K562 (cell line): ENCODE measurements around the gene ZNF428. TPM values are rescaled to one million over a fixed set of nuclear protein-coding genes. Genes with fewer than 3 reads are reported as not detected.

Experiments
- BRF1 ChIP-seq: IDR thresholded peaks from 3 replicates; pipeline ENCODE4 v1.6.1; 2011; ENCODE audit warnings: borderline replicate concordance, mild to moderate bottlenecking; ENCODE audit not compliant: insufficient read length; ENCODE audit errors: extremely low read depth
- CUX1 ChIP-seq: fragments of 200-800 bp; sonication (Bioruptor generic); IDR thresholded peaks from 2 replicates; pipeline ENCODE4 v1.6.1; 2016; ENCODE audit warnings: missing genetic modification characterization, missing compliant biosample characterization
- ELK1 ChIP-seq: sonication (generic); formaldehyde crosslinking; IDR thresholded peaks from 2 replicates; pipeline ENCODE4 v1.8.1; 2022; ENCODE audit warnings: missing genetic modification reagents
- JUN ChIP-seq, 2 experiments: sonication (generic) in 1 of 2; formaldehyde crosslinking in 1 of 2; IDR thresholded peaks; 2 replicates each; pipeline versions ENCODE4 v1.6.1 to v1.8.0; 2012 to 2022; ENCODE audit warnings: borderline replicate concordance in 2 of 2, mild to moderate bottlenecking in 2 of 2, improper control_type of control experiment in 1 of 2, low read depth in 1 of 2, low read length in 1 of 2, missing genetic modification reagents in 1 of 2
- SIX5 ChIP-seq, 2 experiments: IDR thresholded peaks; 2 replicates each; pipeline ENCODE4 v1.6.1; 2011; ENCODE audit warnings: low read length in 2 of 2, borderline replicate concordance in 1 of 2, low read depth in 1 of 2, mild to moderate bottlenecking in 1 of 2, moderate library complexity in 1 of 2; ENCODE audit not compliant: insufficient read depth in 1 of 2
- SMAD1 ChIP-seq: fragments of 150-350 bp; IDR thresholded peaks from 2 replicates; pipeline ENCODE4 v1.6.1; 2014; ENCODE audit warnings: low read length, low read depth; ENCODE audit not compliant: partially characterized antibody
- SOX6 ChIP-seq: fragments of 450-650 bp; IDR thresholded peaks from 2 replicates; pipeline ENCODE4 v1.6.1; 2014; ENCODE audit warnings: mild to moderate bottlenecking
- SRSF9 ChIP-seq: fragments of 200-400 bp; formaldehyde crosslinking; IDR thresholded peaks from 2 replicates; pipeline ENCODE4 v1.6.1; 2017; ENCODE audit warnings: low read depth, low read length, borderline replicate concordance
- ZNF316 ChIP-seq: fragments of 450-650 bp; IDR thresholded peaks from 2 replicates; pipeline ENCODE4 v1.6.1; 2016
- ZNF318 ChIP-seq, 2 experiments: fragments of 450-650 bp; IDR thresholded peaks; 2 replicates each; pipeline ENCODE4 v1.6.1; 2016; ENCODE audit warnings: mild to moderate bottlenecking in 2 of 2, borderline replicate concordance in 1 of 2, low read depth in 1 of 2, moderate library complexity in 1 of 2
- polyA plus RNA-seq, 8 experiments: library from polyadenylated mRNA; depleted of rRNA in 4 of 8; stranded (reverse) in 5 of 8; unstranded in 3 of 8; fragments of >200 nt; fragmentation: Nextera tagmentation in 2 of 8; fragmentation: Illumina TruSeq in 1 of 8; extraction: Ambion mirVana in 2 of 8; extraction: Trizol in 1 of 8; gene quantifications; 2 replicates each; pipeline versions ENCODE4 v1.2.1 to v1.2.3, GENCODE V29; 2011 to 2014; ENCODE audit warnings: inconsistent platforms in 1 of 8, missing spikeins in 1 of 8
- total RNA-seq, 7 experiments: library from RNA; depleted of rRNA in 6 of 7; stranded (reverse); fragments of >200 nt in 6 of 7; fragmentation: Illumina TruSeq in 2 of 7; extraction: Trizol in 2 of 7; gene quantifications; 2 replicates each; pipeline versions ENCODE4 v1.2.1 to v1.2.3, GENCODE V29; 2011 to 2021; ENCODE audit warnings: low replicate concordance in 1 of 7

Gene ZNF428
- total and polyA plus RNA-seq, 9 of the 15 experiments (the other 6 are each of a cell fraction or from before 2014, with no cell fraction given): 0.15 to 85.7 (median 15.9) TPM

- TF ChIP-seq SMAD1 (no peak), ELK1 (CRISPR knock-in tag) (no peak), SOX6 (no peak), JUN (IDR thresholded peaks at IDR 0.05; ENCODE audit: borderline replicate concordance, low read depth, low read length) (no peak), JUN (CRISPR knock-in tag; IDR thresholded peaks at IDR 0.05; ENCODE audit: borderline replicate concordance) (no peak), ZNF316 (no peak), SRSF9 (no peak), CUX1 (CRISPR knock-in tag) (no peak), BRF1 (no peak), SIX5 (IDR thresholded peaks at IDR 0.05; ENCODE audit: borderline replicate concordance in 1 of 2, insufficient read depth in 1 of 2, low read depth in 1 of 2, low read length in 2 of 2) (no peak), ZNF318 (IDR thresholded peaks at IDR 0.05; ENCODE audit: borderline replicate concordance in 1 of 2, low read depth in 1 of 2) (no peak)
Measured at GRCh38 chr19:43594710-43595604, 24.5 kb downstream of the ZNF428 start (continued).
